ENCODE results near the gene SARM1.

DNA sequence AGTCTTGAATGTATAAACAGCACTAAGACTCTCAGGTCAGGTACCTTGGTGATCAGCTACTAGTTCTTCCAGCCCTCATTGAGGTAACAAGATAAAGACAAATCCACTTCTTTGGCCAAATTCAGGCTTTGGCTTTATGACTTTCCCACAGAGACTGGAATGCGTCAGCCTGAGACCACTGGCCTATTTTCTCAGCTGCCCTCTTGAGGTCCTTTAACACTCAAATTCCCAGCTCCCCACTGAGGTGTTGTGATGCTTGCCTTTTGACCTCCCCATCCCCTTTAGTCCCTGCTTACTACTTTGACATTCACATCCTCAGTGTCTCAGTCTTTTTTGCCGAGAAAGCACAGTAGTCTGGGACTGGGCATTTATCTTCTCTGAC lies 25.3 kb upstream of the SARM1 start:
- TF ChIP-seq, protein P1, sequence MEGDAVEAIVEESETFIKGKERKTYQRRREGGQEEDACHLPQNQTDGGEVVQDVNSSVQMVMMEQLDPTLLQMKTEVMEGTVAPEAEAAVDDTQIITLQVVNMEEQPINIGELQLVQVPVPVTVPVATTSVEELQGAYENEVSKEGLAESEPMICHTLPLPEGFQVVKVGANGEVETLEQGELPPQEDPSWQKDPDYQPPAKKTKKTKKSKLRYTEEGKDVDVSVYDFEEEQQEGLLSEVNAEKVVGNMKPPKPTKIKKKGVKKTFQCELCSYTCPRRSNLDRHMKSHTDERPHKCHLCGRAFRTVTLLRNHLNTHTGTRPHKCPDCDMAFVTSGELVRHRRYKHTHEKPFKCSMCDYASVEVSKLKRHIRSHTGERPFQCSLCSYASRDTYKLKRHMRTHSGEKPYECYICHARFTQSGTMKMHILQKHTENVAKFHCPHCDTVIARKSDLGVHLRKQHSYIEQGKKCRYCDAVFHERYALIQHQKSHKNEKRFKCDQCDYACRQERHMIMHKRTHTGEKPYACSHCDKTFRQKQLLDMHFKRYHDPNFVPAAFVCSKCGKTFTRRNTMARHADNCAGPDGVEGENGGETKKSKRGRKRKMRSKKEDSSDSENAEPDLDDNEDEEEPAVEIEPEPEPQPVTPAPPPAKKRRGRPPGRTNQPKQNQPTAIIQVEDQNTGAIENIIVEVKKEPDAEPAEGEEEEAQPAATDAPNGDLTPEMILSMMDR (IDR thresholded peaks at IDR 0.05): no peak
- TF ChIP-seq ZFX (IDR thresholded peaks at IDR 0.05; ENCODE audit: borderline replicate concordance): no peak
